Esophagus muscularis mucosa (tissue), 4 donors: ENCODE measurements around the gene SLC27A2. TPM values are rescaled to one million over a fixed set of nuclear protein-coding genes. Genes with fewer than 3 reads are reported as not detected.
"Not testable (repeated sequence)": the region's sequence is repeated elsewhere in the genome, so short reads cannot be mapped to it uniquely, and the experiment has no call there.

Experiments
- DNase-seq: peaks from one replicate; pipeline ENCODE4 v3.0.0-alpha.2; 2017; ENCODE audit errors: extremely low spot score
- H3K27ac ChIP-seq, 4 donors: fragments of 200-600 bp; sonication (generic); replicated peaks in 1 of 4; 1 replicate in 3 of 4; 2 replicates in 1 of 4; pipeline ENCODE4 v1.5.1; 2016 to 2019; ENCODE audit warnings: mild to moderate bottlenecking in 1 of 4
- H3K27me3 ChIP-seq, 4 donors: fragments of 200-600 bp; sonication (generic); one replicate each; pipeline versions ENCODE4 v1.5.1 to v1.6.0; 2016 to 2019
- H3K36me3 ChIP-seq, 4 donors: fragments of 200-600 bp; sonication (generic); one replicate each; pipeline ENCODE4 v1.5.1; 2016 to 2019
- H3K4me1 ChIP-seq, 4 donors: fragments of 200-600 bp; sonication (generic); one replicate each; pipeline ENCODE4 v1.5.1; 2016 to 2019
- H3K4me3 ChIP-seq, 4 donors: fragments of 200-600 bp; sonication (generic); 1 replicate in 2 of 4; 2 replicates in 2 of 4; pipeline ENCODE4 v1.5.1; 2016 to 2019; ENCODE audit warnings: mild to moderate bottlenecking in 4 of 4, moderate library complexity in 1 of 4
- H3K9me3 ChIP-seq, 4 donors: fragments of 200-600 bp; sonication (generic); 1 replicate in 3 of 4; 2 replicates in 1 of 4; pipeline ENCODE4 v1.5.1; 2016 to 2019
- CTCF ChIP-seq, 3 experiments: fragments of 200-600 bp in 2 of 3; fragments of 450-650 bp in 1 of 3; sonication (generic) in 2 of 3; IDR thresholded peaks; one replicate each; pipeline ENCODE4 v1.5.1; 2017 to 2019; ENCODE audit warnings: antibody characterized with exemption in 3 of 3, mild to moderate bottlenecking in 2 of 3, moderate library complexity in 1 of 3
- EP300 ChIP-seq: sonication (generic); formaldehyde crosslinking; IDR thresholded peaks from one replicate; pipeline ENCODE4 v1.6.1; 2017; ENCODE audit warnings: antibody characterized with exemption
- POLR2A ChIP-seq: fragments of 450-650 bp; IDR thresholded peaks from one replicate; pipeline ENCODE4 v1.6.1; 2017; ENCODE audit warnings: antibody characterized with exemption, moderate library complexity, mild to moderate bottlenecking, low read depth
- POLR2AphosphoS5 ChIP-seq, 2 donors: sonication (generic); formaldehyde crosslinking; IDR thresholded peaks; one replicate each; pipeline ENCODE4 v1.6.1; 2017; ENCODE audit warnings: antibody characterized with exemption in 2 of 2
- WGBS: methylation state at CpG from one replicate; pipeline ENCODE4 v1.1.5; 2018; 5-methylcytosine and 5-hydroxymethylcytosine counted together
- intact Hi-C: fragments of 100-400 bp; cut with DNase I; formaldehyde crosslinking; loops from one replicate; pipeline ENCODE4 v1.15.1; 2023
- total RNA-seq, 4 donors: library from RNA; depleted of rRNA; stranded (reverse); fragments of >200 nt; gene quantifications; one replicate each; pipeline versions ENCODE4 v1.1.0 to v1.2.1, GENCODE V29; 2016

Gene SLC27A2
- total RNA-seq = 1 to 10 TPM in 1 of 4 donors, under 1 TPM in 1, not detected in 2; 0.42 to 1.8 TPM

GRCh38 chr15:50181969-50182218, at the start of gene SLC27A2:
SLC27A2 (plus strand) TSS chr15:50182196; CDS start chr15:50182428, 232 bp downstream.
- no peak for DNase-seq
- H3K9me3 ChIP-seq = no peaks in the 10 kb centered on the region
- intact Hi-C loops = no loop called here
- H3K27ac ChIP-seq = no peak within 1 kb of the TSS
- peak within 1 kb of the TSS; percentile 47 to 64 (median 57) for H3K4me3 ChIP-seq
- TF ChIP-seq CTCF (IDR thresholded peaks at IDR 0.05) (peak in 2 of 3 experiments; percentile 9 to 11), EP300 (no peak), POLR2A (no peak)
- WGBS = 27% methylated on average over 3 of the region's 17 CpGs
- H3K4me1 ChIP-seq = peaks cover 11 to 16% (median 12%) of the 10 kb centered on the region in 4 donors
- H3K27me3 ChIP-seq = peaks cover 0 to 50% (median 9%) of the 10 kb centered on the region in 4 donors
- no peaks in the 10 kb centered on the region for H3K36me3 ChIP-seq

DNA sequence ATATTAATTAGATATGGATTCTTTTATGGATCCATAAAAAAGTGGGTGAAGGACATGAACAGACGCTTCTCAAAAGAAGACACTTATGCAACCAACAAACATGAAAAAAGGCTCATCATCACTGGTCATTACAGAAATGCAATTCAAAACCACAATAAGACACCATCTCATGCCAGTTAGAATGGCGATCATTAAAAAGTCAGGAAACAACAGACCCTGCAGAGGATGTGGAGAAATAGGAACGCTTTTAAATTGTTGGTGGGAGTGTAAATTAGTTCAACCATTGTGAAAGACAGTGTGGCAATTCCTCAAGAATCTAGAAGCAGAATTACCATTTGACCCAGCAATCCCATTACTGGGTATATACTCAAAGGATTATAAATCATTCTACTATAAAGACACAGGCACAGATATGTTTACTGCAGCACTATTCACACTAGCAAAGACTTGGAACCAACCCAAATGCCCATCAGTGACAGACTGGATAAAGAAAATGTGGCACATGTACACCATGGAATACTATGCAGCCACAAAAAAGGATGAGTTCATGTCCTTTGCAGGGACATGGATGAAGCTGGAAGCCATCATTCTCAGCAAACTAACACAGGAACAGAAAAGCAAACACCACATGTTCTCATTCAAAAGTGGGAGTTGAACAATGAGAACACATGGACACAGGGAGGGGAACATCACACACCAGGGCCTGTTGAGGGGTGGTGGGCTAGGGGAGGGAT, 49.6 kb upstream of the SLC27A2 start:
- intact Hi-C loops = loop anchor here (10.0 kb wide), 2 partner anchors 228 to 508 kb away; partner anchors contain the start of genes DTWD1 and FAM227B
- H3K27me3 ChIP-seq, H3K36me3 ChIP-seq, H3K9me3 ChIP-seq, H3K4me3 ChIP-seq, H3K27ac ChIP-seq, DNase-seq: not testable (repeated sequence)
- H3K4me1 ChIP-seq = peaks cover 0 to 27% (median 19%) of the 10 kb centered on the region in 4 donors
- WGBS = 81% methylated on average over 3 of the region's 3 CpGs

DNA sequence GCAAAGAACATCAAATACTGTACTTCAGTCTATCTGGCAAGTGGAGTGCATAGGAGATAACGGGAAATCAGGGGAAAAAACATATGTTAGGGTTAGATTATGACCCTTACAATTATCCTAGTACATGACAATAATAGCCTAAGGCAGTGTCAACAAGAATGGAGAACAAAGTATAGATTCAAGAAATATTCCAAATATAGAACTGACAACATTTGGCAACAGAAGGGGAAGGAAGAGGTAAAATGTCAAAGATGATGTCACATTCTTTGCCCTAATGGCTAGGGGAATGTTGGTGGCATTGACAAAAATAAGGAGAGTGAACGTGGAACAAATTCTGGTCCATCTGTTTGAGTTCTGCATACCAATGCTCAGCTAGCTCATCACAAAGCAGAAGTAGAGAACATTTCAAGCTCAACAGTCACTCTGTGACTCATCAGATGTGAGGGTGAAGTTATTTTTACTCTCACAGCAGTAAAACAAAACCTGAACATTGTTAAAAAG, 47.4 kb upstream of the SLC27A2 start:
- H3K9me3 ChIP-seq = no peaks in the 10 kb centered on the region
- H3K4me3 ChIP-seq = no peak overlapping the region
- WGBS = 33% methylated on average over 2 of the region's 2 CpGs
- peak overlapping the region in 3 of 4 donors; percentile 67 to 83 (median 71) for H3K27ac ChIP-seq
- no peak for DNase-seq
- H3K27me3 ChIP-seq = no peaks in the 10 kb centered on the region
- intact Hi-C loops = loop anchor here (5.0 to 10.0 kb wide), 3 partner anchors 77 to 510 kb away; partner anchors contain the start of genes DTWD1 and FAM227B
- peaks cover 0 to 27% (median 19%) of the 10 kb centered on the region in 4 donors for H3K4me1 ChIP-seq
- TF ChIP-seq EP300 (no peak), POLR2AphosphoS5 (IDR thresholded peaks at IDR 0.05) (peak in 1 of 2 donors; percentile 77)
- H3K36me3 ChIP-seq = no peaks in the 10 kb centered on the region

- Histone ChIP-seq H3K27me3 (no peaks in the 10 kb centered on the region), H3K27ac (peak overlapping the region in 3 of 4 donors; percentile 67 to 83 (median 71)), H3K4me1 (peaks cover 0 to 27% (median 19%) of the 10 kb centered on the region in 4 donors), H3K4me3 (no peak overlapping the region), H3K36me3 (no peaks in the 10 kb centered on the region), H3K9me3 (no peaks in the 10 kb centered on the region)
- intact Hi-C loops = loop anchor here (5.0 to 10.0 kb wide), 3 partner anchors 78 to 510 kb away; partner anchors contain the start of genes DTWD1 and FAM227B
- no peak for DNase-seq
- 85% methylated on average over 5 of the region's 5 CpGs for WGBS
- TF ChIP-seq CTCF (IDR thresholded peaks at IDR 0.05) = no peak
- TF ChIP-seq POLR2A = no peak
- TF ChIP-seq EP300 = no peak
- no peak for TF ChIP-seq POLR2AphosphoS5 (IDR thresholded peaks at IDR 0.05)
Observed at GRCh38 chr15:50135031-50135551, 46.9 kb upstream of the SLC27A2 start.

- H3K4me1 ChIP-seq = peaks cover 0 to 27% (median 19%) of the 10 kb centered on the region in 4 donors
- no peaks in the 10 kb centered on the region for H3K36me3 ChIP-seq
- no peaks in the 10 kb centered on the region for H3K9me3 ChIP-seq
- DNase-seq = no peak
- H3K27me3 ChIP-seq = no peaks in the 10 kb centered on the region
- intact Hi-C loops = loop anchor here (5.0 to 10.0 kb wide), 3 partner anchors 80 to 513 kb away; partner anchors contain the start of genes DTWD1 and FAM227B
- H3K4me3 ChIP-seq = no peak overlapping the region
- 84% methylated on average over 7 of the region's 7 CpGs for WGBS
- no peak for TF ChIP-seq CTCF (IDR thresholded peaks at IDR 0.05)
- no peak for TF ChIP-seq POLR2A
- no peak for TF ChIP-seq POLR2AphosphoS5 (IDR thresholded peaks at IDR 0.05)
- no peak for TF ChIP-seq EP300
- H3K27ac ChIP-seq = no peak overlapping the region
Observed at GRCh38 chr15:50137330-50137761, 44.6 kb upstream of the SLC27A2 start.
